NCI-H2107 (cell line): Measurements from ENCODE around the gene ALG9.
"Not testable (repeated sequence)": the region's sequence is repeated elsewhere in the genome, so short reads cannot be mapped to it uniquely, and the experiment has no call there.

ENCODE experiments used
- DNase-seq: peaks from one replicate; lab custom pipeline; 2025; lab: John Stamatoyannopoulos, UW

Gene ALG9

GRCh38 chr11:111793863-111794262 is 77.5 kb downstream of the ALG9 start:
- DNase-seq: no peak

- DNase-seq: no peak
Observed at GRCh38 chr11:111792955-111793500, 78.4 kb downstream of the ALG9 start.

GRCh38 chr11:111792314-111792713 is 79.1 kb downstream of the ALG9 start:
- DNase-seq: no peak

GRCh38 chr11:111788464-111788863 is 82.9 kb downstream of the ALG9 start:
- DNase-seq: no peak

DNA sequence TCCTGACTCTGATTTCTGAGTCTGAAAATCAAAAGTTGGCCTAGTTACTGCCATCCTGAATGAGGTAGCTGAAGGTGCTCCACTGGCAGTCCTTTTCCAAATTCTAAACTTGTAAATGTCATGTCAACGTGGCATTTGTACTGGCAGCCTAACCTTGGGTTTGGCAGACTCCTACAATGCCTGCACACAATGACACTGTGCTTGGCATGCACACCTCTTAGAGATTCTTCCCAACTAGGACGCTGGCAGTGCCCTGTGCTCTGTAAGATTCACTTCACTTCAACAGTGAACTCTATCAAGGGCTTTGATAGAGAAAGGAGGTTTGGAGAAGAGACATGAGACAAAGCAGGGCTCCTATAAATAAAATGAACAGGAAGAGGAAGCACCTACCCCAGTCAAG is 83.3 kb downstream of the ALG9 start:
- DNase-seq: no peak

GRCh38 chr11:111785886-111786412 is 85.4 kb downstream of the ALG9 start:
- no peak for DNase-seq

- no peak for DNase-seq
Observed at GRCh38 chr11:111785076-111785475, 86.3 kb downstream of the ALG9 start.

GRCh38 chr11:111784311-111784710 is 87.1 kb downstream of the ALG9 start:
- DNase-seq: not testable (repeated sequence)

- DNase-seq: no peak
Observed at GRCh38 chr11:111782109-111782741, 89.2 kb downstream of the ALG9 start.

GRCh38 chr11:111779118-111779517 is 92.3 kb downstream of the ALG9 start:
- DNase-seq: no peak

- no peak for DNase-seq
Observed at GRCh38 chr11:111778047-111778558, 93.3 kb downstream of the ALG9 start.

- DNase-seq: peak; percentile 24
Observed at GRCh38 chr11:111777094-111778046, 94.0 kb downstream of the ALG9 start.

DNA sequence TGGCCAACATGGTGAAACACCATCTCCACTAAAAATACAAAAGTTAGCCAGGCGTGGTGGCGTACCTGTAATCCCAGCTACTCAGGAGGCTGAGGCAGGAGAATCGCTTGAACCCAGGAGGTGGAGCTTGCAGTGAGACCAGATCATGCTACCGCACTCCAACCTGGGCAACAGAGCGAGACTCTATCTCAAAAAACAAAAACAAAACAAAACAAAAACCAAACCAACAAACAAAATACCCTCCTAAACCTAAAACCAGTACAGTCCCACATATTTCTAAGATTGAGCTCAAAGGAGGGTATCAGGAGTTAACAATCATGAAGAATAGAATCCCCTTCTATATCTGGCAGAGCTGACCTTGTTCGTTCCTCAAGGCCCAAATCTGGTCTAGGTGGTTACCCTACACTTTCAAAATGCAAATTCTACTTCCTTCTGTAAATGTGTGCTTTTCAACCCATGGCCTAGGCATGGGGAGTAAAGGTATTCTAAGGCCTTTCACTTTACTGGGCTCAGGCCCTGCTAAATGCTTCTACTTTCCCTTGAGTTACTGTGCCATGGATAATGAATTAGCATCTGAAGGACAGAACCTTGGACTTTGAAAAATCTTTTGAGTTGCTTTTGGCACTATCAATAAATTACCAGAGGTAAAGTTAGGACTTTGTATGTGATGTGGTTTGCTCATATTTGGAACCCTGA is 94.8 kb downstream of the ALG9 start:
- DNase-seq: no peak

DNA sequence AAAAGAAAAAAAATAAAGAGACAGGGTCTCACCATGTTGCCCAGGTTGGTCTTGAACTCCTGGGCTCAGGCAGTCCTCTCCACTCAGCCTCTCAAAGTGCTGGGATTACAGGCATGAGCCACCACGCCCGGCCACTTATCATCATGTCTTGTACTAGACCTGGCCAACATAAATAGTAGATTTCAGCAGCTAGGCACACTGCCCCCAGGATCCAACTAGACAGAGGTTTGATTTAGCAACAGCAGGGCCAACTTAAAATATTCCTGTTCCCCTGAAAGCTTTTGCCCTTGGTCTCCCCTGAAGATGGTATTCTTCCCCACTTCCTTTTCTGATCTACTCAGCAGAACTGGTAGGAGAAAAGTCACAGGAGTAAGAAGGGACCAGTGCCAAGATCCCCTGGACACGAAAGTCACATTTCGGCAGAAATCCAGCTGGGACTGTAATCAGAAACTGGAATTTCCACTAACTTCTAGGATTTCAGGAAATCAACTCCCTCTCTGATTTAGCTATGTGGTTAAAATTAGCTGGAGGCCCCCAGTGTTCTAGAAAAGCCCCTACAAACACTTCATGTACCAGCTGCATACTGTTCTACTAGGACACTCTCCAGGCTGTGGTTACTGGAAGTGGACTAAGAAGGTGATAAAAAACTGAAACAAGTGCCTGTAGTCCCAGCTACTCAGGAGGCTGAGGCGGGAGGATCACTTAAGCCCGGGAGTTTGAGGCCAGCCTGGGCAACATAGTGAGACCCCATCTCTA is 96.2 kb downstream of the ALG9 start:
- no peak for DNase-seq

- no peak for DNase-seq
Observed at GRCh38 chr11:111772535-111772934, 98.8 kb downstream of the ALG9 start.

GRCh38 chr11:111771205-111771604 is 100.2 kb downstream of the ALG9 start:
- not testable (repeated sequence) for DNase-seq

DNA sequence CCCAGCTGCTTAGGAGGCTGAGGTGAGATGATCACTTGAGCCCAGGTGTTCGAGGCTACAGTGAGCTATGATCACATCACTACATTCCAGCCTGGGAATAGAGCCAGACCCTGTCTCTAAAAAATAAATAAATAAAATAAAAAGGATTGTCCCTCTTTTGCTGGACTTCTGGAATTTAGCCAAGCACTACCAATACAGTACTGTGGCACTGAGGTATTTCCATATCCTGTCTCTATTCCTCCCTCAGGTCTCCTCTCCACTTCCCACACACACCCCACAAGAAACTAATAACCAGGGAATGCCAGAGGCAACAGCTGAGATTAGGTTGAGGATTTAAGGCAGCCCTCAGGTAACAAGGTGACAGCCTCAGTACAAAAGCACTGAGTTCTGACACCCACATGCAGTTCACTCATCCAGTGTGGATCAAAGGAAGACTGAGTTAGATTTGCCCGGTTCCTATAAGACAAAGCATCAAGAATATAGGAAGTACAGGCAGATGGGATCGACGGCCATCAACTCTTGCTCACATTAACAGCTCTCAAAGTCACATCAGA is 100.7 kb downstream of the ALG9 start:
- DNase-seq: no peak

DNA sequence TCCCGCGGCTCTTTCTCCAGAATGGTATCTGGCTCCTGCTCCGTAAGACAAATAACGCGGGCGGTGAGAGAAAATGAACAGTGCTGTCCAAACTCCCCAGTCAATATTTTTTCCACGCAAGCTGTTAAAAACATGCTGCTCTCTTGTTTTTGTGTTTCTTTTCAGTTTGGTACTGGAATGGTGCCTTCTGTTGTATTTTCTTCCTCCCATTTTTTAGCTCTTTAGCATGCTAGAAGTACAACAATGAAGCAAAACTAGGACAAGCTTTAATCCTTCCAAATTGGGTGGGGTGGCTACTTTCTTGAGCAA is 104.6 kb downstream of the ALG9 start:
- DNase-seq: no peak

- DNase-seq: peak; percentile 13
Observed at GRCh38 chr11:111765984-111766833, 105.2 kb downstream of the ALG9 start, which contains the start of gene PPP2R1B. Gene PPP2R1B, minus strand, starts transcription at chr11:111766389. Its CDS starts 28 bp downstream, at chr11:111766361.
